ENCODE data around the gene CRIM1.

CRIM1 gene

DNA sequence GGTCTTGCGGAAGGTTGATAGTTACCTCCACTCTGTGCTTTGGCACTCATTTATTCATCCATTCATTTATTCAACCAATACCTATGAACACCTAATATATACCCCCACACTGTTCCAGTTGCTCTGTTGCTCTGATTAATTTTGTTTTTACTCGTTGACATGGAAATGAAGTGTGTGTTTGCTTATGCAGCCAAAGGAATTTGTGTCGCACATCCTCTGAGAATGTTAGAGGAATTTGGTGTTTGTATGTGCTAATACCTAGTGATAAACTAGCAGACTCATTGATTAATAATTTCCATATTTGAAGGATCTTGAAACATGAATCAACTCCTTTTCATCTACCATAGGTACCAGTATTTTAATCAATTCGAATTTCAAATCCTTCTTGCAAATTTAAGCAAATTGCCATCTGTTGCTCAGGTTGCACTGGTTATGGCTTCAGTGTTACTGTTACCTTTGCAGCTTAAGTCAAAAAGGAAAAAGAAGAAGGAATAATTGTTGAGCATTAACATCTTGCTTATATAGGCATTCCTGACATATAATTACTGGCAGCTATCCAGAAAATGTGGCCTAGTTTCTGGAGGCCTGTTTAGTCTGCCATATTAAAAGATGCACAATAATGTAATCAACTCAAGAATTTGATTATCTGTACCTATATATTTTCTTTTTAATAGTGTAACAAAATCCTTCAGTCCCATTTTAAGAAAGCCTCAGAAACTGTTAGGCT, 25.7 kb upstream of the CRIM1 start:
- TF ChIP-seq ZFX (IDR thresholded peaks at IDR 0.05): no peak
- H3K27ac ChIP-seq: no peak overlapping the region

DNA sequence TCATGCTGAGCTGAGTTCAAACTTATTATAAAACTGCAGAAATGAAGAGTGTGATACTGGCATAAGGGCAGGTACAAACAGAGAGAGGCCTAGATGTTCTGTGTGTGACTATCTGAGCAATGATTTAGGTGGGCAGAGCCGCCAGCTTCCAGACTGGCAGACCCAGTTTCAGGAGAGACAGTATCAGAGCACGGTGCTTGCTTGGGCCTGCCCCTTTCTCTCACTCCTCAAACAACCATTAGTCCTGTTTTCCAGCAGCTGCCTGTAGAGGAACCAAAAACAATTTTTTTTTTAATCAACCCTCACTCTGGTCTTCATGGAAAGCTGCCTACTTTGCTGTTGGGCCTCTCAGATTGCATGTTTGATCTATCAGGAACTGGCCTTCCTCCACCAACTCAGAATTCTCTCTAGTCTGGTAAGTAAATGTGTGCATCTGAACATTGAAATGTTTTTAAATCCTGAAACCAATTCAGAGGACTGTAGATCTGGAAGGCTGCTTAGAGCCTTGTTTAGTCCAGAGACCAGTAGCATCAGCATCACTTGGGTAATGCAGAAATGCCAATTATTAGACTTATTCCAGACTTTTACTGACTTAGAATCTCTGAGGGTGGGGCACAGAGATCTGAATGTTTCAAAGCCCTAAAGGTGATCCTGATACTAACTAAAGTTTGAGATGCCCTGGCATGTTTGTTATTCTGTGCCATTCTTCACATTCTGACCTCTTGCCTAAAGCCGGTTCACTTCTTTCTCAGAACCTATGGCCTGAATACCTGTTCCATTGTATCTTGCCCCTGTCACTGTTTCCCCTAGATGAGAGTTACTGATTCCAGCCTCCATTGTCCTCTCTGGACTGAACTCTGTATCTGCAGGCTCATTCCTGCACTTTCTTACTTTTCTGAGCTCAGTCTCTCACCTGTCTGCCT, 24.8 kb upstream of the CRIM1 start:
- TF ChIP-seq ZFX (IDR thresholded peaks at IDR 0.05): no peak
- TF ChIP-seq, protein P1, sequence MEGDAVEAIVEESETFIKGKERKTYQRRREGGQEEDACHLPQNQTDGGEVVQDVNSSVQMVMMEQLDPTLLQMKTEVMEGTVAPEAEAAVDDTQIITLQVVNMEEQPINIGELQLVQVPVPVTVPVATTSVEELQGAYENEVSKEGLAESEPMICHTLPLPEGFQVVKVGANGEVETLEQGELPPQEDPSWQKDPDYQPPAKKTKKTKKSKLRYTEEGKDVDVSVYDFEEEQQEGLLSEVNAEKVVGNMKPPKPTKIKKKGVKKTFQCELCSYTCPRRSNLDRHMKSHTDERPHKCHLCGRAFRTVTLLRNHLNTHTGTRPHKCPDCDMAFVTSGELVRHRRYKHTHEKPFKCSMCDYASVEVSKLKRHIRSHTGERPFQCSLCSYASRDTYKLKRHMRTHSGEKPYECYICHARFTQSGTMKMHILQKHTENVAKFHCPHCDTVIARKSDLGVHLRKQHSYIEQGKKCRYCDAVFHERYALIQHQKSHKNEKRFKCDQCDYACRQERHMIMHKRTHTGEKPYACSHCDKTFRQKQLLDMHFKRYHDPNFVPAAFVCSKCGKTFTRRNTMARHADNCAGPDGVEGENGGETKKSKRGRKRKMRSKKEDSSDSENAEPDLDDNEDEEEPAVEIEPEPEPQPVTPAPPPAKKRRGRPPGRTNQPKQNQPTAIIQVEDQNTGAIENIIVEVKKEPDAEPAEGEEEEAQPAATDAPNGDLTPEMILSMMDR (conservative IDR thresholded peaks at IDR 0.05): no peak
- H3K27ac ChIP-seq: no peak overlapping the region

DNA sequence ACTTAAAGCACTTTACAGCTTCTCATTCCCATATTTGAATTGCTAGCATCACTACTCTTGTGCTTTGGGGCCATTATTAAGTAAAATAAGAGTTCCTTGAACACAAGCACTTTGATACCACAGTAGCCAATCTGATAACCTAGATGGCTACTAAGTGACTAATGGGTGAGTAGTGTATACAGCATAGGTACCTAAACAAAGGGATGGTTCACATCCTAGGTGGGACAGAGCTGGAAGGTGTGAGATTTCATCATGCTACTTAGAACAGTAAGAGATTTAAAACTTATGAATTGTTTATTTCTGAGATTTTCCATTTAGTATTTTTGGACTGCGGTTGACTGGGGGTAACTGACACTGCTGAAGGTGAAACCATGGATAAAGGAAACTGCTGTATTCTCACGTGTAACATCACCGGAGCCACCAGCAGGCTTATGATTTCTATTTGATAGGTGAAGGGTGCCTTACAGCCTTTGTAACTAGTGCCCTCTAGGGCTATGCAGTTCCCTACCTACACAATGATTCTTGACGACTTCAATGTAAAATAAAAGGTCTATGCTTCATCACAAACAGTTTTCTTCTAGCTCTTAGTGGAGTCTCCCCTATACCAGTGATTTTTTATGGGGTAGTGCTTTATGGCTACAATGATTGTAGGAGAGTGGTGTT, 22.1 kb upstream of the CRIM1 start:
- no peak for TF ChIP-seq ZFX (IDR thresholded peaks at IDR 0.05)
- TF ChIP-seq, protein P1 (conservative IDR thresholded peaks at IDR 0.05): peak; percentile 14; the same call in 1 of the 2 replicates

GRCh38 chr2:36335597-36335996, 20.0 kb upstream of the CRIM1 start:
- TF ChIP-seq, protein P1 (conservative IDR thresholded peaks at IDR 0.05): no peak
- no peak for TF ChIP-seq ZFX (IDR thresholded peaks at IDR 0.05)
- no peak overlapping the region for H3K27ac ChIP-seq

More for the DNA sequence above, 22.1 kb upstream of the CRIM1 start:
- H3K27ac ChIP-seq: no peak overlapping the region

DNA sequence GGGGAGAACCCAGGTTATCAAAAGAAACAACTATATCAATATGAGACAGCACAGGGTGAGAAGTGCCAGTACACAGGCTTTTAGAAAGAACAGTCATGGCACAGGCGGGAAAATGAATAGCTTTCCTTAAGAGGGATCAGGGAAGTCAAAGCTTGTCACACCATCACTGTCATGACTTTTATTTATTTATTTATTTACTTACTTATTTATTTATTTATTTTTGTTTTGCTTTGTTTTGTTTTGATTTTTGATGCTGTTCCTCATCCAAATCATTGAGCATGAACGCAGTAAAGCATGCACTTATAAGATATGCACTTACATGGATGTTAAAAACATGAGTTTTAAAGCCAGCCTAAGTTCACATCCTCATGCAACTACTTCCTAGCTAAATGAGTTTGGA, 19.3 kb upstream of the CRIM1 start:
- TF ChIP-seq ZFX (IDR thresholded peaks at IDR 0.05): no peak
- TF ChIP-seq, protein P1 (conservative IDR thresholded peaks at IDR 0.05): no peak
- H3K27ac ChIP-seq: no peak overlapping the region

GRCh38 chr2:36337354-36337753, 18.2 kb upstream of the CRIM1 start:
- TF ChIP-seq, protein P1 (conservative IDR thresholded peaks at IDR 0.05): no peak
- no peak for TF ChIP-seq ZFX (IDR thresholded peaks at IDR 0.05)
- H3K27ac ChIP-seq: no peak overlapping the region

DNA sequence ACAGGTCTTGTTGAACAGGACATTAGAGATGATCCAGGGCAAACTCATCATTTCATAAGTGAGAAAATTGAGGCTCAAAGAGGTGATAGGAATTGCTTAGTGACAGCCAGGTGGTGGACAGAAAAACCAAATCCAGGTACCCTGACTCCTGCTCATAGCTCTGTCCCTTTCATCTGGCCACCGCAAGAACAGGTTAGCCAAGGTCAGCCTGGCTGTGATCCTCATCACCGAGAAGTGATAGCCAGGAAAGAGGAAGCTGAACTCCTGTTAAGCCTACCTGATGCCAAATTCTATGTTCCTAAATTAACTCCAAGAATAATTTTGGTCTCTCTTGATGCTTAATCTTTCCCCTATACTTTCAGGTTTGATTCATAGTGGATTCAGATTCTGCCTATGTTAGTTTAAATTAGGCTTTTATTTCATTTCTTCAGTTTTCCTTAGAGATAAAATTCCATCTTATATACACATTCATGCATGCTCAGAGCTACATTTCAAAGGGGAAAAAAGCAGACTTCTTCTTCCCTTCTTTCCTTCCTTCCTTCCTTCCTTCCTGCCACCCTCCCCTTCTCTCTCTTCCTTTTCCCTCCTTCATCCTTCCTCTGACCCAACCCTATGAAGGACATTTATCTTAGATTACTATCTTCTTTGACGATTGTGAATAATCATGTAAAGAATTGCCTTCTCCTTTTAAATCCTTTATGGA, 17.3 kb upstream of the CRIM1 start:
- TF ChIP-seq, protein P1 (conservative IDR thresholded peaks at IDR 0.05): no peak
- TF ChIP-seq ZFX (IDR thresholded peaks at IDR 0.05): no peak
- H3K27ac ChIP-seq: no peak overlapping the region

All from C4-2B (cell line).